Measurements from ENCODE around the gene CD72. TPM values are rescaled to one million over a fixed set of nuclear protein-coding genes. Genes with fewer than 3 reads are reported as not detected.

Gene CD72
- total and polyA plus RNA-seq, 7 donors = 0.36 to 42.1 (median 1.2) TPM

DNA sequence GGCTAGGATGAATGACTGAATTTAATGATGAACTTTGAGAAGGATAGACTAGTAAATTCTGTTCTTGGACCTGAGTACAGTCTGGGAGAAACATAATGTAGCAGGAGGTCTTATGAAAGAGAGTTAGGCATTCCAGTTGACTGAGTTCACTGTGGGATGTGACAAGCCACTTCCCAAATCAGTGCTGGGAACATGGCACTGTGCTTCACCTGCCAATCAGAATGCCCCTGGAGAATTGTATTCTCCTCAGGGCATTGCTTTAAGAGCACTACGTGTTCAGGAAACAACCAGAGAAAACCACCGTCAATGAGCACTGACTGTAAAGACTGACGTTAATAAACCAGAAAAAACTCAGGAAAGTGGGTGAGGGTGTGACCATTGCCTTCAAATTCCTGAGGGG, 41.1 kb upstream of the CD72 start:
- TF ChIP-seq CTCF (IDR thresholded peaks at IDR 0.05) = no peak
- TF ChIP-seq POLR2AphosphoS5 (IDR thresholded peaks at IDR 0.05) = peak; percentile 70 to 83 (median 76)
- TF ChIP-seq EP300 (IDR thresholded peaks at IDR 0.05) = peak; percentile 41 to 92 (median 78)
- TF ChIP-seq POLR2A (IDR thresholded peaks at IDR 0.05) = peak in 1 of 2 donors; percentile 40
- no peaks in the 10 kb centered on the region for H3K9me3 ChIP-seq
- intact Hi-C loops (cut with DNase I) = loop anchor here (1.0 to 10.0 kb wide), 2 partner anchors 31 to 665 kb away; no protein-coding TSS in a partner anchor
- peaks cover 0 to 13% (median 10%) of the 10 kb centered on the region in 4 donors for H3K36me3 ChIP-seq
- WGBS, 2 donors = 50 to 67% methylated on average over 3 of the region's 3 CpGs
- DNase-seq = peak; percentile 82
- H3K27ac ChIP-seq = peak overlapping the region; percentile 97 to 98 (median 98)
- H3K4me3 ChIP-seq = peak overlapping the region; percentile 70 to 92 (median 76)
- no peaks in the 10 kb centered on the region for H3K27me3 ChIP-seq
- peaks cover 0 to 63% (median 56%) of the 10 kb centered on the region in 4 donors for H3K4me1 ChIP-seq

- peak; percentile 84 for DNase-seq
These were observed 40.7 kb upstream of the CD72 start for GRCh38 chr9:35658968-35659220.

GRCh38 chr9:35658137-35658967, 40.1 kb upstream of the CD72 start, which contains the start of gene CCDC107:
CCDC107 (plus strand) TSS chr9:35658292; CDS start chr9:35658380, 88 bp downstream.
- intact Hi-C loops (cut with DNase I) = loop anchor here (1.0 to 10.0 kb wide), 2 partner anchors 72 to 664 kb away; no protein-coding TSS in a partner anchor
- H3K4me1 ChIP-seq = peaks cover 0 to 59% (median 50%) of the 10 kb centered on the region in 4 donors

More at GRCh38 chr9:35658968-35659220, 40.7 kb upstream of the CD72 start:
- TF ChIP-seq EP300 (IDR thresholded peaks at IDR 0.05) (no peak), POLR2A (IDR thresholded peaks at IDR 0.05) (no peak), CTCF (IDR thresholded peaks at IDR 0.05) (no peak), POLR2AphosphoS5 (IDR thresholded peaks at IDR 0.05) (no peak)
- intact Hi-C loops (cut with DNase I) = loop anchor here (1.0 to 10.0 kb wide), 3 partner anchors 31 to 664 kb away; no protein-coding TSS in a partner anchor
- Histone ChIP-seq H3K4me3 (peak overlapping the region; percentile 70 to 92 (median 76)), H3K4me1 (peaks cover 0 to 59% (median 53%) of the 10 kb centered on the region in 4 donors), H3K9me3 (no peaks in the 10 kb centered on the region), H3K27ac (peak overlapping the region; percentile 97 to 98 (median 98)), H3K27me3 (no peaks in the 10 kb centered on the region), H3K36me3 (peaks cover 0 to 13% (median 10%) of the 10 kb centered on the region in 4 donors)
- 2 to 3% methylated on average over 2 of the region's 2 CpGs for WGBS, 2 donors

GRCh38 chr9:35657546-35658136, 39.4 kb upstream of the CD72 start, which contains the start of gene RMRP:
RMRP (minus strand) TSS chr9:35658019.
- WGBS, 2 donors = 1% methylated on average over 42 of the region's 42 CpGs
- intact Hi-C loops (cut with DNase I) = loop anchor here (1.0 to 10.0 kb wide), 3 partner anchors 73 to 663 kb away; partner anchors contain the start of gene HINT2
- peak; percentile 70 to 99 (median 94) for TF ChIP-seq EP300 (IDR thresholded peaks at IDR 0.05)
- TF ChIP-seq POLR2AphosphoS5 (IDR thresholded peaks at IDR 0.05) = peak; percentile 91 to 97 (median 96)
- TF ChIP-seq CTCF (IDR thresholded peaks at IDR 0.05) = peak; percentile 42 to 62 (median 62)
- TF ChIP-seq POLR2A (IDR thresholded peaks at IDR 0.05) = peak; percentile 85 to 87
- Histone ChIP-seq H3K27ac (peak within 1 kb of the TSS; percentile 97 to 98 (median 98)), H3K36me3 (peaks cover 0 to 13% (median 10%) of the 10 kb centered on the region in 4 donors), H3K4me3 (peak within 1 kb of the TSS; percentile 70 to 92 (median 76)), H3K4me1 (peaks cover 0 to 52% (median 47%) of the 10 kb centered on the region in 4 donors), H3K27me3 (no peaks in the 10 kb centered on the region), H3K9me3 (no peaks in the 10 kb centered on the region)
- peak; percentile 100 for DNase-seq

More at GRCh38 chr9:35658137-35658967, 40.1 kb upstream of the CD72 start, which contains the start of gene CCDC107:
- no peaks in the 10 kb centered on the region for H3K9me3 ChIP-seq
- peak within 1 kb of the TSS; percentile 70 to 92 (median 76) for H3K4me3 ChIP-seq
- WGBS, 2 donors = 0% methylated on average over 67 of the region's 67 CpGs
- peaks cover 0 to 13% (median 10%) of the 10 kb centered on the region in 4 donors for H3K36me3 ChIP-seq
- H3K27me3 ChIP-seq = no peaks in the 10 kb centered on the region
- H3K27ac ChIP-seq = peak within 1 kb of the TSS; percentile 97 to 98 (median 98)
- peak; percentile 87 to 88 for TF ChIP-seq POLR2A (IDR thresholded peaks at IDR 0.05)
- no peak for TF ChIP-seq EP300 (IDR thresholded peaks at IDR 0.05)
- TF ChIP-seq POLR2AphosphoS5 (IDR thresholded peaks at IDR 0.05) = peak; percentile 91 to 96 (median 94)
- TF ChIP-seq CTCF (IDR thresholded peaks at IDR 0.05) = peak in 3 of 4 experiments; percentile 43 to 59 (median 49)
- DNase-seq = peak; percentile 93

Data from sigmoid colon (tissue), 7 donors.